HG03135 (cell line): ENCODE data around the gene IRF2BP1.

Source experiments
- ATAC-seq: cut with Tn5 transposase; IDR thresholded peaks from one replicate; pipeline ENCODE4 v1.9.1; 2021; ENCODE audit warnings: mild to moderate bottlenecking, moderate library complexity; ENCODE audit not compliant: unreplicated experiment

Gene IRF2BP1, protein sequence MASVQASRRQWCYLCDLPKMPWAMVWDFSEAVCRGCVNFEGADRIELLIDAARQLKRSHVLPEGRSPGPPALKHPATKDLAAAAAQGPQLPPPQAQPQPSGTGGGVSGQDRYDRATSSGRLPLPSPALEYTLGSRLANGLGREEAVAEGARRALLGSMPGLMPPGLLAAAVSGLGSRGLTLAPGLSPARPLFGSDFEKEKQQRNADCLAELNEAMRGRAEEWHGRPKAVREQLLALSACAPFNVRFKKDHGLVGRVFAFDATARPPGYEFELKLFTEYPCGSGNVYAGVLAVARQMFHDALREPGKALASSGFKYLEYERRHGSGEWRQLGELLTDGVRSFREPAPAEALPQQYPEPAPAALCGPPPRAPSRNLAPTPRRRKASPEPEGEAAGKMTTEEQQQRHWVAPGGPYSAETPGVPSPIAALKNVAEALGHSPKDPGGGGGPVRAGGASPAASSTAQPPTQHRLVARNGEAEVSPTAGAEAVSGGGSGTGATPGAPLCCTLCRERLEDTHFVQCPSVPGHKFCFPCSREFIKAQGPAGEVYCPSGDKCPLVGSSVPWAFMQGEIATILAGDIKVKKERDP

DNA sequence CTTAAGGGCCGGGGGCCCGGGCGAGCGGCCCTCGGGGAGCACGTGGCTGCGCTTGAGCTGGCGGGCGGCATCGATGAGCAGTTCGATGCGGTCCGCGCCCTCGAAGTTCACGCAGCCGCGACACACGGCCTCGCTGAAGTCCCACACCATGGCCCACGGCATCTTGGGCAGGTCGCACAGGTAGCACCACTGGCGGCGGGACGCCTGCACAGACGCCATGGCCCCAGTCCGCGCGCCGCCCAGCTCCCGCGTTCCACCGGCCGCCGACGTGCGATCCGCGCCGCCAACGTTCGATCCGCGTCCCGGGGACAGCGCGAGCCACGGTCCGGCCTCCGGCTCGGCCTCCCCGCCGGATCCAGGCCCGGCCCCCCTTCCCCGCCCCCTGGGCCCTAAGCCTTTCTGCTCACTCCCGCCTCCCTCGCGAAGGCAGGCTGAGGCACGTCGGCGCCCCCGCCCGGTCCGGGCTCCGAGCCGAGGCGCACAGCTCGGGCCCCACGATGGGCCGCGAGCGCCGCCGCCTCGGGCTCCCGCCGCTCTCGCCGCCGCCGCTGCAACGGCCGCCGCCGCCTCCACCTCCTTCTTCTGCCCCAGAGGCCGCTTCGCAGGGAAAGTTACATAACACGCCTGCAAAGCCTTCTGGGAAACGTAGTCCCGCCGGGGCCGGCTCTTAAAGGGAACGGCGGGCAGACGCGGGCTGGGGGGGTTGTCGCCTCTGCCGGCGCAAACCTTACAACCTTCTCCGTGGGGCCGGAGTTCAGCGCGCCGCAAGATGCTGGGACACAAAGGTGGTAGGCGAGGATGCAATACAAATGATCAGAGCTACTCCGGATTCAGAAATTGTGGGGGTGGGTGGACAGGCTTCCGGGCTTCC is at the start of gene IRF2BP1:
Gene IRF2BP1, minus strand, starts transcription at position 586 of the 871 bp plus-strand sequence. Its CDS starts 367 bp downstream, at position 219.
- ATAC-seq = peak; percentile 49

DNA sequence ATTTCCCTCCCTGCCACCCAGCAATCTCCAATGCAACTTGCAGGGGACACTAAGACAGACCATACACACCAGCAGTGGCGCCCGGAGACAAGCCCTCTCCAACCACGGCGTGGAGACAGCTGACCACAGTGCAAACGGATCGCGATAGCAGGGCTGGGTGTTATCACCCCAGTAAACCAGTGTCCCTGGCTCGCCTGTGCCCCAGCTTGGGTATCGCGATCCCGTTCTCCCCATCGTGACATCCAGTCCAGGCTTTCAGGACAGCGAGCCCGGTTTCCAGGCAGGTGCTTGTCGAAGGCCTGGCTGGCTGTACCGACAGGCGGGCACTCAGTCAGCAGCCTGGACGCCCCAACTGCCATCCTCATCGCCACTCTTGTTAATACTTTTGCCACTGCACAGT is 49.3 kb upstream of the IRF2BP1 start:
- ATAC-seq = no peak

DNA sequence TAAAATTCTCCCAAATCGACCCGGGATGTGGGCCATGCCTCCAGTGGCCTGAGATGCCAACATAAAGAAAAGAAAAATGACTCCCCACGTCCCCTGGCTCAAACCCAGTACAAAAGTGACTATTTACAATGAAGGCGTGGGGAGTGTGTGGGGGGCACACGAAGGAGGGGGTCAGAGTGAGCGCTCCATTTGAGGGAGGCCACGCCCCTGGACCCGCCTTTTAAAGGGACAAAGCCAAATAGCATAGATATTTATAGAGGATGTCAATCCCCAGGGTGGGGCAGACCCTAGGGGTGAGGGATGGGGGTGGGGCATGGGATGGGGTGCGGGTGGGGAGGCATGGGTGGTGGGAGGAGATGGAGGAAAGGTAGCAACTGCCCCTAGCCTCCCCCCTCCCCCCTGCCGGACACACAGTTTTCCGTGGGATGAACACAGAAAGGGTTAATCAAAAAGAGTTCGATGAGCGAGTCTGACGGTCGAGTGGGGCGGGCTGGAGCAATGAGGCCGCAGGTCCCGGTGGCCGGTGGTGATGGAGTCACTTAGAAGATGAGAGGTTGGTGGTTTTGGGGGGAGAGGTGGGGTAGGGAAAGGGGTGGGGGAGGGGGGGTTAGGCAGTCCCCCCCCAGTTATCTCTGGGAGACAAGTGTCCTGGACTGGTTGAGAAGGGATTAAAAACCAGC is 48.8 kb upstream of the IRF2BP1 start:
- no peak for ATAC-seq

DNA sequence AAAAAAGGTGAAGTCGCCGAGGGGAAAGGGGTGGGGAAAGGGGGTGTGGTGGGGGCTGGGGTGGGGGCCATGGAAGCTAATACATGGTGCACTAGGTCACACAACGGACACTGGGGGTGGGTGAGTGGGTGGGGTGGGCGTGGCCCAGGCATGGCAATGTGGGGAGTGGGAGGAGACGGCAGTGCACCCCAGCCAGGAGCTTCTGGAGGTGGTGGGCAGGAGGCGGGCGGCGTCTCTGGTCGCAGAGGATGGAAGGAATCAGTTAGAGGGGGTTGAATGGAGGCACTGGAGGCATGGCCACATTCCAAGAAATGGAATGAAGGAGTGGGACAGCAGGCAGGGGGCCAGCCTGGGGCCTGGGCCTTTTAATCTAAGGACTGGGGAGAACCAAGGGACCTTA is 47.8 kb upstream of the IRF2BP1 start:
- ATAC-seq = no peak

DNA sequence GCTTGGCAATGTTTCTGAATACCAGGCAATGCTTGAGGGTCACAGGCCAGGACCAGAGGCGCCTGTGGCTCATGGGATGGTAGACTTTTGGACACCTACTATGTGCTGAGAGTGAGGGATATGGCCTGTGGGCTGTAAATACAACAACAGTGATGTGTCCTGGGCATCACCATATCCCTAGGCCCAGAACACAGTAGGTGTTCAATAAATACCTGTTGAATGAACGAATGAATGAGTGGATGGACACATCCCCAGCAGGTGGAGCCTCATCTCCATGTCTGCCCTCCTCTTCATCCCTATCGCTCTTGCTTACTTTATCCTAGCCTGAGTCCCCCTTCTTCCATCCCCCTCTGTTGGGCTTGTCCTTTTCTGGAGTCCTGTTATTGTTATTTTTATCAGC is 45.1 kb upstream of the IRF2BP1 start:
- ATAC-seq = no peak

DNA sequence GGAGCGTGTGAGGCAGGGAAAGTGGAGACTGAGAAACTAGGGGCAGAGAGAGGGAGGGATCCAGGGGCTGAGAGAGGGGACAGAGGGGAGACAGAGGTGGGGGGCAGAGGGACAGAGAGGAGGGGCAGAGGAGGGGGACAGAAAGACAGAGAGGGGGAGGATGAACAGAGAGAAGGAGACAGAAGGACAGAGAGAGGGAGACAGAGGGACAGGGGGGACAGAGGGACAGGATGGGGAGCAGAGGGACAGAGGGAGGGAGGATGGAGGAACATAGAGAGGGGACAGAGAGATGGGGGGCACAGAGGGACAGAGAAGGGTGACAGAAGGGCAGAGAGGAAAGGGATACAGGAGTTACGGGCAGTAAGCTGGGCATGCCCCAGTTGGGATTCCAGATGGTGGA is 43.3 kb upstream of the IRF2BP1 start:
- no peak for ATAC-seq

DNA sequence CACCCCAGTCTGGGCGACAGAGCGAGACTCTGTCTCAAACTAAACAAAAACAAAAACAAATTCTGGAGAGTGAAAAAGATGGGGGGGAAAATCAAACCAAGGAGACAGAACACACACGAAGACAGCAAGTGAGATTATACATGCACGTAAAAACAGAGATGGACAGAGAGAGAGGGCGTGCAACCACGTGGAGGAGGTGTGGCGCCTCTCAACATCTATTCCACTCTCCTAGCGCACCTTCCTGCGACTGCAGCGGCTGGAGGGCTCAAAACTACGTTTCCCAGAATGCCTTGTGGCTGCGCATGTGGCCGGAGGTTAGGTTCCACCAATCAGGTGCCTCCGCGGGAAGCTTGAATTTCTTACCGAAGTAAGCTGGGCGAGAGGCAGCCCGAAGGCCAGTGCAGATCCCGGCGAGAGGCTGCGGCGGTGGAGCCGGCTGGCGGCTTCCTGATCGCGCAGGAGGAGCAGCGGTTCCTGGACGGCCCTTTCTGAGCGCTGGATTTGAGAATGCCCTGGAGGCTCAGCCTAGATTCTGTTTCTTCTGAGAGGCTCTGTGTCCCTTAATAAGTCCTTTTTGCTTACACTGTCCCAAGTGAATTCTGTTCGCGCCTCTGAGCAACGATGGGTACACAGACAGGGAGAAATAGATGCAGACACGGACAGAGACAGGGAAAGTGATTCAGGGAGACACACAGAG is 41.8 kb upstream of the IRF2BP1 start:
- peak; percentile 74 for ATAC-seq

DNA sequence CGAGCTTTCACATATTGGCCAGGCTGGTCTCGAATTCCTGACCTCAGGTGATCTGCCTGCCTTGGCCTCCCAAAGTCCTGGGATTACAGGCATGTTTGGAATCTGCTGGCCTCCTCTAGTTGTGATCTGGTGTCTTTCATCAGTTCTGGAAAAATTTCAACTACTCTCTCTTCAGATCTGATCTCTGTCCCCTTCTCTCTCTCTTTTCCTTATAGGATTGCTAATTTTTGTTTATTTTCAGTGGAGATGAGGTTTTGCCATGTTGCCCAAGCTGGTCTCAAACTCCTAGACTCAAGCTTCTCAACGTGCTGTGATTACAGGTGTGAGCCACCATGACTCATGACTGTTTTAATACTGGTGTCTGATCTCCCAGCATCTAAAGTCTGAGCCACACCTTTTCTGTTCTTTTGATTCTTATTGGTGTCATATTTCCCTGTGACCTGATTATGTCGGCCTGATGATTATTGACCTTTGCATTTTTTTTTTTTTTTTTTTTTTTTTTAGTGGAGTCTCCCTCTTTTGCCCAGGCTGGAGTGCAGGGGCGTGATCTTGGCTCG is 39.0 kb upstream of the IRF2BP1 start:
- ATAC-seq = no peak

DNA sequence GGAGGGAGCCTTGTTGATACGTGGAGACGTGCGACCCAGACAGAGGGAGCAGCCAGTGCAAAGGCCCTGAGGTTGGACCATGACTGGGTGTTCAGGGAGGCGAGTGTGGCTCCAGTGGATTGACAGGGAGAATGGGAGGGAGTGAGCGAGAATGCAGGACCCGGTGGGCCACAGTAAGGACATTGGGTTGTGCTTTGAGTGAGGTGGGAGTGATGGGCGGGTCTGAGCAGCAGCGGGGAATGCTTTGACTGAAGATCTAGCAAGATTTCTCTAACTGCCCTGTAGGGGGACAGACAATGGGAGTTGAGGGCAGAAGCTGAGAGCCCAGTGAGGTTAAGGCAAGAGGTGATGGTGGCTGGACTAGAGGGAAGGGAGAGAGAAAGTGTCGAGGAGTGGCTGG is 36.3 kb upstream of the IRF2BP1 start:
- no peak for ATAC-seq

DNA sequence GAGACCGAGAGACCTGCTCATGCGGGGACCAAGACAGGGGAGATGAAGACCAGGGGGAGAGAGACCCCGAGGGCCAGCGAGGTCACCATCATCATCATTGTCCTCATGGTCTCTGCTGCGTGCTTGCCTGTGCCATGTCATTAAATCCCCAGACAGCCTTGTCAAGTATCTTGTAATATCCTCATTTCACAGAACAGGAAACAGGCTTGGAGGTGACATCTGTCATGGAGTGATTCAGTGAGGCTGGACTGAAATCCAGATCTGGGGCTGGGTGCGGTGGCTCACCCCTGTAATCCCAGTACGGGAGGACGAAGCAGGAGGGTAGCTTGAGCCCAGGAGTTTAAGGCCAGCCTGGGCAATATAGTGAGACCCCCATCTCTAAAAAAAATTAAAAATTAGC is 34.5 kb upstream of the IRF2BP1 start:
- no peak for ATAC-seq

DNA sequence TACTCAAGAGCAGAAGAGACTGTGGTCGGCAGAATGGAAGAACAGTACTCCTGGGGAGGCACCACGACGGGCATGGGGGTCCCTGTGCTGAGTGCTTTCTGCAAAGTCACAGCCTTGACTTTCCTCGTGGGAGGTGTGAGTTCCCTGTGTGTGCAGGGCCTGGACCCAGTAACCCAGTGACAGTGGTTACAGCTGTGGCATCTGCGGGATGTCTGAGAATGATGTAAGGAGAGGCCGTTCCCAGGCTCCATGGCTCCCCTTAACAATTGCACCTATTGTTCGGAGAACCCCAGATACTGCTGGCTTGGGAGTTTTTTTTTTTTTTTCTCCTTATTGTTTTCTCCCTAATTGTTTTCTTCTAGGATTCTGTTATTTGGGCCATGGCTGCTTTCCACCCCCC is 33.7 kb upstream of the IRF2BP1 start:
- no peak for ATAC-seq

DNA sequence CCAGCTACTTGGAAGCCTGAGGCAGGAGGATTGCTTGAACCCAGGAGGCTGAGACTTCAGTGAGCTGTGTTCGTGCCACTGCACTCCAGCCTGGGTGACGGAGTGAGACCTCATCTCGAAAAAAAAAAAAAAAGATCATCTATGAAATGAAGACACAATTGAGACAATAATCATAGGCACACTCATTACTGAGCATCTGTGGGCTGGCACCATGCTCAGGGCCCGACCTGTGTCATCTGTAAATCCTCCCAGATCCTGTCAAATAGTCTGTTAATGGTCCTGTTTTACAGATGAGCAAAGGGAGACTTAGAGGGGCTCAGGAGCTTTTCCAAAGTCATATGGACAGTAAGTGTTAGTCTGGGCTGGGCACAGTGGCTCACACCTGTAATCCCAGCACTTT is 32.8 kb upstream of the IRF2BP1 start:
- ATAC-seq = no peak

DNA sequence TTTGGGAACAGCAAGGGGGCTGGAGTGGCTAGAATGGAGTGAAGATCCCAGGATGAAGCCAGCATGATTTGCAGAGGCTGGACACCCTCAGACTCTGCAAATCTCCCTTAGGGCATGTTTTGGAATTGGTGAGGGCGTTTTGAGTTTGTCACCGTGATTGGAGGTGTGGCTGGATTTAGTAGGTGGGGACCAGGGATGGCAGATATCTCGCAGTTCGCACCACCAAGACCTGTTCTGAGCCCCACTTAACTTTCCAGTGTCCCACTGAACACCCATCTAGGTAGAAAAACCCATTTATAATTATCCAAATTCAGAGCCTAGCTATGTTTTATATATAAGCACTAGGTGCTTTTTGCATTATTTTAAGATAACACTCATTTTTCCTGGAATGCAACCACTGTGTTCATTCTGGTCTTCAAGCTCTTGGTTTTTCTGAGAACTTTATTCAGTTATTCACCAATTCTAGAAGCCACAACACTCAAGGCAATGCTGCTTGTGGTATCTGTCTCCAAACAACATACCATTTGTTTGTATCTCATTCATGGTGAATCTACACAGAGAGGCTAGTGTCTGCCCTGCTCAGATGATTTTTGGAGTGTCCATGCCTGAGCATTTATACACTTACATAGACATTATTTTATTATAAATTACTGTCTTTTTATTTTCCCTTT is 31.6 kb upstream of the IRF2BP1 start:
- no peak for ATAC-seq

DNA sequence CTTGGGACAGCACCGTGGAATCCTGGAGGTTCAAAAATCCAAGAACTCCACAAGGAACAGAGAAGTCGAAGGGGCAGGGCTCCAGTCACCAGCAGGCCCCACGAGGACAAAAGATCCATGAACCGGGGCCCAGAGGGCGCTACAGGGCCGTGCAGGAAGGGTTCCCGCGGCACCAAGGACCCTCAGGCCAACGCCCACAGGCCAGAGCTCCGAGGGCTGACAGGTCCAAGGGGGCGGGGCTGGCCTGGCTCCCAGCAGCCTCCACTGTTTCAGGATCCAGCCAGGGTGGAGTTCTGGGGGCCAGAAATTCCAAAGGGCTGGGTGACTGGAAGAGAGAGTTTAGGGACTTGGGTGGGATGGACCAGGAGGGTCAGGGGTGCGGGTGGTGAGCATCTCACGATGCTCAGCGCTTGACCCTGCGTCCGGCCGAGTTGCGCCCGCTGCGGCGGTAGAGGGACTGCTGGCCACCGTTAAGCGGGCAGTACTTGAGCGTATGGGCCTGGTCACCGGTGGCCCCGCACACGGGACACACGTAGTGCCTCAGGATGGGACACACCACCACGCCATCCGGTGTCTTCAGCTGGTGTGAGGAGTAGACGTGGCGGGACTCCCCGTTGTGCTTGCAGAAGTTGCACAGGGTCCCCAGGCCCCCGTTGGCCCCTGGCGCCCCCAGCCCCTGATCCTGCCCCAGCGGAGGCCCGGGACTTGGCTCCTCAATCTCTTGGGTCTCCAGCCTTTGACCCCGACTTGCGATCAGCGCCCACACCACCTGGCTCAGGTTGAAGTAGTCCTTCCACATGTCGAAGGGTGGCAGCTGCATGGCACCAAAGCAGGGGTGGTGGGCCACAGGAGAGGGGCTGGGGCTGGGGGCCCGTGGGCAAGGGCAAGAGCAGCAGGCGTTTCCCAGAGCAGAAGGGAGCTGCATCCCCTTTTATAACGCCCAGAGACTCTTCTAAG is 28.2 kb upstream of the IRF2BP1 start, which contains the start of gene NANOS2:
Gene NANOS2, minus strand, starts transcription at position 905 of the 957 bp plus-strand sequence. Its CDS starts 85 bp downstream, at position 820.
- ATAC-seq = no peak

DNA sequence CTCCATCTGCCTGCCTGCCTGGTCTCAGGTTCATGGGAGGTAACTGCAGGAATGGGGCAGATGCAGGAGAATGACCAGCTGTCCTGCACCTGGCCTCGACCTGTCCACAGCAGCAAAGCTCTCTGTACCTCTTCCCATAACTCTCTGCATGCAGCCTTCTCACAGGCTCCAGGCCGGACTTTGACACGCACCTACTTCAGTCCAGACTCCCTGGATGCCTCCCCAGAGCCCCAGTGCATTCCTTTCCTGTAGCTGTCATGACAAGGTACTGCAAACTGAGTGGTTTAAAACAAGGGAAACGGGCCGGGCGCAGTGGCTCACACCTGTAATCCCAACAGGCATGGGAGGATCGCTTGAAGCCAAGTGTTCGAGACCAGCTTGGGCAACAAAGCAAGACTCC is 25.4 kb upstream of the IRF2BP1 start:
- no peak for ATAC-seq

DNA sequence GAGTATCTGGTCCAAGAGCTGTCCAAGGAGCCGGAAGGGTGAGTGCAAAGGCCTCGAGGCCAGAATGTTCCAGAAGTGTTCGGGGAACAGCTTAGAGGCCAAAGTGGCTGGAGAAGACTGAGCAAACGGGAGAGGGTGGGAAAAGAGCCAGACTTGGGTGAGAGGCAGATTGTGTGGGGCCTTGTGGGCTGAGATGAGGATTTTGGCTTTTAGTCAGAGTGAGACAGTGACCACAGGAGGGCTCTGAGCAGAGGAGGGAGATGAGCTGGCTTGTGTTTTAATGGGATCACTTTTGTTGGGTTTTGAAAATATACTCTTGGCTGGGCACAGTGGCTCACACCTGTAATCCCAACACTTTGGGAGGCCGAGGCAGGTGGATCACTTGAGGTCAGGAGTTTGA is 23.0 kb upstream of the IRF2BP1 start:
- no peak for ATAC-seq

DNA sequence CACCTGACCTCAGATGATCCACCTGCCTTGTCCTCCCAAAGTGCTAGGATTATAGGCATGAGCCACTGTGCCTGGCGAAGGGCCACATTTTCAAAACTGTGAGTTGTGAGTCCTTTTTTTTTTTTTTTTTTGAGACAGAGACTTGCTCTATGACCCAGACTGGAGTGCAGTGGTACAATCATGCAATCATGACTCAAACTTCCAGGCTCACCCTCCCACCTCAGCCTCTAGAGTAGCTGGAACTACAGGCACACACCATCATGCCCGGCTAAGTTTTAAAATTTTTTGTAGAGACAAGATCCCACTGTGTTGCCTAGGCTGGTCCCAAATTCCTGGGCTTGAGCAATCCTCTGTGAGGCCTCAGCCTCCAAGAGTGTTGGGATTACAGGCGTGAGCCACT is 20.3 kb upstream of the IRF2BP1 start:
- ATAC-seq = no peak

DNA sequence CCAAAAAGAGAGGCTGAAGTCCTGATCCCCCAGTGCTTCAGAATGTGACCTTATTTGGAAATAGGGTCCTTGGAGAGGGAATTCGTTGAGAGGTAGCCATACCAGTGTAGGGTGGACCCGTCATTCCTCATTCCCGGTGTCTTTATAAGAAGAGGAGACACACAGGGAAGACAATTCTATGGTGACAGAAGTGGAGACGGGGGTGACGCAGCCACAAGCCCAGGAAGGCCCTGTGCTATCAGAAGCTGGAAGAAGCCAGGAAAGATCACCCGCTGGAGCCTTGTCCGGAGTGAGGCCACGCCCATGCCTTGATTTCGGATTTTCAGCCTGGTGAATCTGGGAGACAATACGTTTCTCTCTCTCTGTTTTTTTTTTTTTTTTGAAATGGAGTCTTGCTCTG is 19.1 kb upstream of the IRF2BP1 start:
- ATAC-seq = no peak
